GM21390 (cell line): Measurements from ENCODE around the gene DRGX.

Experiments used
- ATAC-seq: cut with Tn5 transposase; IDR thresholded peaks from one replicate; pipeline ENCODE4 v1.9.1; 2021; ENCODE audit not compliant: unreplicated experiment

DRGX gene

GRCh38 chr10:49348593-49348992 is 47.3 kb downstream of the DRGX start:
- no peak for ATAC-seq

- no peak for ATAC-seq
Measured at GRCh38 chr10:49347827-49348226, 48.1 kb downstream of the DRGX start.

GRCh38 chr10:49347342-49347741 is 48.5 kb downstream of the DRGX start:
- no peak for ATAC-seq

DNA sequence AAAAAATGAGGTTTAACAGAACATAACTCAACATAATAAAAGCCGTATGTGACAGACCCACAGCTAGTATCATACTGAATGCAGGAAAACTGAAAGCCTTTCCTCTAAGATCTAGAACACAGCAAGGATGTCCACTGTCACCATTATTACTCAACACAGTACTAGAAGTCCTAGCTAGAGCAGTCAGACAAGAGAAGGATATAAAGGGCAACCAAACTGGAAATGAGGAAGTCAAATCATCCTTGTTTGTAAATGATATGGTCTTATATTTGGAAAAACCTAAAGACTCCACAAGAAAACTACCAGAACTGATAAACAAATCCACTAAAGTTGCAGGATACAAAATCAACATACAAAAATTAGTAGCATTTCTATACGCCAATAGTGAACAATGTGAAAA is 51.0 kb downstream of the DRGX start:
- no peak for ATAC-seq

DNA sequence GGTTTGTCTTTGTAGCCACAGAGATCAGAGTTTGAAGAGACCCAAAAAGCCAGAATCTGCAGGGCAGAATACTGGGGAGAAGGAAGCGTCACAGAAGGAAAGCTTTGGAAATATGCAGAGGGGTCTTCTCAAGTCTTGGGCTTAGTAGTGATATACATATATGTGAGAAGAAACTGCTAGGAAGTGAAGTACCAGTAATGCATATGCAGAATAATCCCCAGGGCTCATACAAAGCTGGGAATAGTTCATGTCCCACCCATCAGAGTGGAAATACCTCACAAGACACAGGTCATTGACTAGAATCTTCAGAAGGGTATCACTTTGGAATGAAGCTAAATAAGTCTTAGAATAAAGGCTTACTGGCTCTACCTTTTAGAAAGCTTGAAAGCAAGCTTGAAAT is 57.3 kb downstream of the DRGX start:
- no peak for ATAC-seq

DNA sequence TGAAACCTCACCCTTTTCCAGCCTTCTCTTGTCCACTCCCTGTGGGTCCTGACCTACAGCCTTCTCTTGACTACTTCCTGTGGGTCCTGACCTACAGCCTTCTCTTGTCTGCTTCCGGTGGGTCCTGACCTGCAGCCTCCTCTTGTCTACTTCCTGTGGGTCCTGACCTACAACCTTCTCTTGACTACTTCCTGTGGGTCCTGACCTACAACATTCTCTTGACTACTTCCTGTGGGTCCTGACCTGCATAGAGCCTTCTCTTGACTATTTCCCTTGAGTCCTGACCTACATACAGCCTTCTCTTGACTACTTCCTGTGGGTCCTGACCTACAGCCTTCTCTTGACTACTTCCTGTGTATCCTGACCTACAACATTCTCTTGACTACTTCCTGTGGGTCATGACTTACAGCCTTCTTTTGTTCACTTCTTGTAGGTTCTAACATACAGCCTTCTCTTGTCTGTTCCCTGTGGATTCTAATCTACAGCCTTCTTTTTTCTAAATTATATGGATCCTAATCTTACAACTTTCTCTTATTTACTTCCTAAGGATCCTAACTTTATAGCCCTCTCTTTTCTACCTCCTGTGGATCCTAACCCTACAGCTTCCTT is 60.4 kb downstream of the DRGX start:
- ATAC-seq, result no peak

DNA sequence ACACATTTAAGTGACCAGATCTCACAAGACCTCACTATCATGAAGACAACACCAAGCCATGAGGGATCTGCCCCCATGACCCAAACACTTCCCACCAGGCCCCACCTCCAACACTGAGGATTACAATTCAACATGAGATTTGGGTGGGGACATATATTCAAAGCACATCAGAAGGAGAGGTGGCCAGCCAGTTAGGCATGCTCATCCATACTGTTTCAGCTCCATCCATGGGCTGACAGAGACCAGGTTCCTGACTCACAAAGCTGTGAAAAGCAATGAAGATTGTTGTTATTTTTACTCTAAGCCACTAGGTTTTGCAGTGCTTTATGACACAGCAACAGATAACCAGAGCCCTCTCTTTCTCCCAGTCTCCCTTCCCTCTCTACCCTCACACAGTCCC is 60.9 kb downstream of the DRGX start:
- no peak for ATAC-seq

DNA sequence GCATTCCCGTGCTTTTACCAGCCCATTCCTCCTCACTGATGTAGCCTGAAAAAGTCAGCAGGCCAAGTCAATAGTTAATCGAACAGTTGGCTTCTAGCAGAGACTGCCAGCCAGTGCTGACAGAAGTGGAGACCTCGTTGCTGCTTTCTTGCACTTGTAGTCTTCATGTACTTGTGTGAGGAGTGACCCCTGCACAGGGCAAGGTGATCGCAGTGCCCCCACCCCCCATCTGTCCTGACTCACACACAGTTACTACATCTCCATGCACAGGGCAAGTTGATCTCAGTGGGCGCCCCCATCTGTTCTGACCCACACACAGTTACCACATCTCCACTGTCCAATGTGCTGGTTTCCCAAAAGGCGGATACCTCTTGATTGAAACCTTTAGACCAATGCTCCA is 62.7 kb downstream of the DRGX start:
- ATAC-seq, result no peak

- ATAC-seq, result no peak
Measured at GRCh38 chr10:49332768-49333167, 63.1 kb downstream of the DRGX start.

- ATAC-seq, result no peak
Measured at GRCh38 chr10:49332333-49332732, 63.6 kb downstream of the DRGX start.

DNA sequence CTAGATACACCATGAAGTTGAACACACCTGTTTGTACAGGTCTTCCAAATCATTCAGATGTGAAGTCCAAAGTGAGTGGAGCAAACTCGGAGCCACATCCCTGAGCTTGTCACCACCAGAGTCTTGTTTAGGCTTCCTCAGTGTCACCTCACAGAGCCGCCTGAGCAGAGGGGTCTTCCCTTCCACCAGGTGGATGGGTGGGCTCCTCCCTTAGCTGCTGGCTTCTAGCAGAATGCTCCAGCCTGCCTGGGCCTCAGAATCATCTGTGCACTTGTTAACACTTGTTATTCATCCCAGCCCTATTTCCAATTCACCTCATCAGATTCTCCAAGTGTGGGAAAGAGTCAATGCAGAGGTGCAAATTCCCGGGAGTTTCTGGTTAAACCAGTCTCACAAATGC is 64.5 kb downstream of the DRGX start:
- ATAC-seq, result no peak

GRCh38 chr10:49330127-49330665 is 65.7 kb downstream of the DRGX start:
- ATAC-seq, result no peak

- no peak for ATAC-seq
Measured at GRCh38 chr10:49329146-49329505, 66.8 kb downstream of the DRGX start.

DNA sequence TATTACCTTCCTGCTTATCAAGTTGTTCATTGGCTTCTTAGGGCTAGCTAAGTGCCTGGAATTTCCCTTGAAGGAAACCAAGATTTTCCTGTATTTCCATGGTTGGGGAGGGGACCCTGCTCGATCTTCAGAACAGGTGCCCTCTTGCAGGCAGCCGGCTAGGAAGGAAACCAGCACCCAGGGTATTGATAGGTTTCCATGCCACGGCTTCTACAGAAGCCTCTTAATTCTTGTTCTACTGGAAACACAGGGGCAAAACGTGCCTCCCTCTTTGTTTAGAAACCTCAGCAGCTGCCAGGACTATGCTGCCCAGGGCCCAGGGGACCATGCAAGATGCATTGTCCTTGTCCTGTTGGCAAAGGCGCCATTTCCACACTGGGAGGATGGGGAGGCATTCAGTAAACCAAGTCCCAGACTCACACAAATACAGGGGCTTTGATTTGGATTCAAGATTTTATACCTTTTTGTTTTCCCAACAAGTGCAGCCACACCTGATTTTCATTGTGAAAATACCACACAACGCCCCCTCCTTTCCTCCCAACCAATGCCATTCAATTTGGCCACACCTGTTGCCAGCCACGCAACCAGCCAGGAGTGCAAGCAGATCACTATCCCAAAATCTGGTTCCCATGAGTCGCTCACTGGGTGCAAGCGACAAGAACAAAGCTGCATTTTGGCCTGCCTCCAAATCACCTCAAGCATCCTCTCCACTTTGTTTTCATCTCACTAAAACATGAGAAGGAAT is 67.3 kb downstream of the DRGX start:
- ATAC-seq, result no peak

- ATAC-seq, result no peak
Measured at GRCh38 chr10:49327036-49327813, 68.7 kb downstream of the DRGX start.

- ATAC-seq, result no peak
Measured at GRCh38 chr10:49325916-49326783, 69.7 kb downstream of the DRGX start.

DNA sequence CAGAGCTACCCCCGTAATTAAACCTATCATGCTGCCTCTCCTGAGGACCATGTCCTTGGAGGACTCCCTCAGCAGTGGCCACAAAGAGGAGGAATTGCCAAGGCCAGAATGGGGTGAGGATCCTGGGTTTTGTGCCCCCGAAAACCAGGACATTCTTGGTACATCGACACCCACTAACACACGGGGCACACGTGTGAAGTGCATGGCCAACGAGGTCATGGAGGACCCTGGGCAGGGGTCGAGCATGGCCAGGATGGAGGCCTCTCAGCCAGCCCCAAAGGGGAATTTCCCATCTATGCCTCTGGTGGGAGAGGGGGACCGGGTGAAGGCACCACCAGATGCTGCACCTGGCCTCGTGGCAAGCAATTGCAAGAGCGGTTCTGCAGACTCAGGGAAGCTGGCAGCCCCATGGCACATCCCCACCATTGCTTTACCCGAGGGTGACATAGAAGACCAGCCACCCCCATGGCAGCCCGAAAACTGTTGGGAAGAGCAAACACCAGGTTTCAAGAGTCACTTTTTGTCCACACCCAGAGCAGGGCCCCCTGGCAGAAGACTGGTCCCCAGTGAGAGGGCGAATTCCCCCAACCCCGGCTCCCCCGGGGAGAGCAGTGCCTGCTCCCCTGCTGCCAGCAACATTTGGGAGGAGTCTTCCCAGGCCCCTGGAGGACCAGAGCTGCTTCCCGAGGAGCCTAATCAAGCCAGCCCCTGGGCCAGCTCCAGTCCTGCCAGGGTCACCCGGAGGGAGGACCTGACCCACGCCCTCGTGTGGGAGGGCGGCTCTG is 70.6 kb downstream of the DRGX start:
- no peak for ATAC-seq

GRCh38 chr10:49324711-49325110 is 71.2 kb downstream of the DRGX start:
- ATAC-seq, result no peak

- ATAC-seq, result no peak
Measured at GRCh38 chr10:49323896-49324270, 72.0 kb downstream of the DRGX start.

DNA sequence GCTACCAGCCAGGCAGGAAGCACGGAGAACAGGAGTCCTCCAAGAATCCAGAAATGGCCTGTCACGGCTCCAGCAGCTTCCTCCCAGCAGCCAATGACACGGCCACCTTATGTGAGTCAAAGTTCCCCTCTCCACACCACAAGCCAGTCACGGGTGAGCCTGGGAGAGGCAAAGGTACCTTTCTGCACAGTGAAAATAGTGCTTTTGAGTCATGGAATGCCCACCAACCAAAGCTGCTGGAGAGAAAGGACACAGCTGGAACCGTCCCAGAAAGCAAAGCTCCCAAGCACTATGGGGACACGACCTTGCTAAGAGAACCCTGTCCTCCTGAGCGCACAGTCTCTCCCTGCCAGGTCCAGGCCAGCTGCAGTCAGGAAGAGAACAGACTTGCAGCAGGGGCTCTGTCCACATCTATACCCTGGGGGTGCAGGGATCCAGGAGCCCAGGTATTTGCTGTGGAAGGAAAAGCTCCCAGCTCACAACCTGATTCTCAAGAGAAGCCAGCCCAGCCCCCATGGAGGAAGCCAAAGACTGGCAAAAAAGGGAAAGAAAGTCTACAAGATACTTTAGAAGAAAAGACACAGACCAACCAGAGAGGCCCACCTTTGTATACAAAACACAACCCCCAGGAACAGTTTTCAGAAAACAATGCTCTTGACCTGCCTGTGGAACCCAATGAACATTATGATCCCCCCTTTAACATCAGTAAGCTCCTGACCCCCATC is 72.6 kb downstream of the DRGX start:
- no peak for ATAC-seq
